ENCODE measurements around the gene SEPTIN3.

- TF ChIP-seq CTCF (conservative IDR thresholded peaks at IDR 0.05 in 1 of 2, IDR thresholded peaks at IDR 0.05 in 1 of 2; ENCODE audit: low read depth in 1 of 2, low read length in 2 of 2) (no peak), EZH2 (IDR thresholded peaks at IDR 0.05; ENCODE audit: low read length, missing control alignments) (no peak)
Observed at GRCh38 chr22:42000466-42000865, 31.2 kb downstream of the SEPTIN3 start.
